Ectodermal cell (in vitro differentiated cells): ENCODE results near the gene PCDHGB4.
"Not testable (repeated sequence)": the region's sequence is repeated elsewhere in the genome, so short reads cannot be mapped to it uniquely, and the experiment has no call there.

Experiments
- H3K27ac ChIP-seq: 2 replicates; pipeline ENCODE4 v1.7.0; 2013; ENCODE audit warnings: mild to moderate bottlenecking, low read depth, low read length; ENCODE audit not compliant: insufficient read depth, poor library complexity, severe bottlenecking
- H3K27me3 ChIP-seq: 2 replicates; pipeline ENCODE4 v1.7.0; 2013; ENCODE audit warnings: mild to moderate bottlenecking, low read length; ENCODE audit not compliant: insufficient read depth, control insufficient read depth, poor library complexity, severe bottlenecking
- H3K36me3 ChIP-seq: one replicate; pipeline ENCODE4 v1.7.0; 2013; ENCODE audit warnings: low read length; ENCODE audit not compliant: control insufficient read depth, insufficient read depth
- H3K4me1 ChIP-seq: one replicate; pipeline ENCODE4 v1.7.0; 2013; ENCODE audit warnings: low read length; ENCODE audit not compliant: control insufficient read depth, insufficient read depth
- H3K4me3 ChIP-seq: 2 replicates; pipeline ENCODE4 v1.7.0; 2013; ENCODE audit warnings: low read depth, low read length, control low read depth; ENCODE audit not compliant: insufficient read depth
- H3K9me3 ChIP-seq: 2 replicates; pipeline ENCODE4 v1.7.0; 2013; ENCODE audit warnings: mild to moderate bottlenecking, low read length, moderate library complexity; ENCODE audit not compliant: control insufficient read depth
- WGBS, 2 experiments: methylation state at CpG; one replicate each; pipeline ENCODE4 v1.1.7; 2013; ENCODE audit warnings: missing lambda C conversion rate in 2 of 2; 5-methylcytosine and 5-hydroxymethylcytosine counted together

PCDHGB4 gene

DNA sequence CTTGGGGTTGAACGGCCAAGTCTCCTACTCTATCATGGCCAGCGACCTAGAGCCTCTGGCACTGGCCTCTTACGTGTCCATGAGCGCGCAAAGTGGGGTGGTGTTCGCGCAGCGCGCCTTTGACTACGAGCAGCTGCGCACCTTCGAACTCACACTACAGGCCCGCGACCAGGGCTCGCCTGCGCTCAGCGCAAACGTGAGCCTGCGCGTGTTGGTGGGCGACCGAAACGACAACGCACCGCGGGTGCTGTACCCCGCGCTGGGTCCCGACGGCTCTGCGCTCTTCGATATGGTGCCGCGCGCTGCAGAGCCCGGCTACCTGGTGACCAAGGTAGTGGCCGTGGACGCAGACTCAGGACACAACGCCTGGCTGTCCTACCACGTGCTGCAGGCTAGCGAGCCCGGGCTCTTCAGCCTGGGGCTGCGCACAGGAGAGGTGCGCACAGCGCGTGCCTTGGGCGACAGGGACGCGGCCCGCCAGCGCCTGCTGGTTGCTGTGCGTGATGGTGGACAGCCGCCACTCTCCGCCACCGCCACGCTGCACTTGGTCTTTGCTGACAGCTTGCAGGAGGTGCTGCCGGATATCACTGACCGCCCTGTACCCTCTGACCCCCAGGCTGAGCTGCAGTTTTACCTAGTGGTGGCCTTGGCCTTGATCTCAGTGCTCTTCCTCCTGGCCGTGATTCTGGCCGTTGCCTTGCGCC lies 12.2 kb downstream of the PCDHGB4 start:
- H3K9me3 ChIP-seq: peaks cover 3% of the 10 kb centered on the region
- H3K36me3 ChIP-seq: no peaks in the 10 kb centered on the region
- no peaks in the 10 kb centered on the region for H3K27me3 ChIP-seq
- no peak overlapping the region for H3K27ac ChIP-seq
- H3K4me1 ChIP-seq: no peaks in the 10 kb centered on the region
- WGBS, 2 experiments: 97% methylated on average over 61 of the region's 61 CpGs
- H3K4me3 ChIP-seq: no peak overlapping the region

GRCh38 chr5:141402553-141403243 lies 15.2 kb downstream of the PCDHGB4 start, which contains the start of gene PCDHGA9:
Gene PCDHGA9, plus strand, starts transcription at chr5:141402778. Its CDS starts 175 bp downstream, at chr5:141402953.
- Histone ChIP-seq H3K4me3 (no peak within 1 kb of the TSS), H3K36me3 (no peaks in the 10 kb centered on the region), H3K9me3 (peaks cover 3% of the 10 kb centered on the region), H3K4me1 (no peaks in the 10 kb centered on the region), H3K27ac (no peak within 1 kb of the TSS), H3K27me3 (no peaks in the 10 kb centered on the region)
- 95% methylated on average over 27 of the region's 27 CpGs for WGBS, 2 experiments

- Histone ChIP-seq H3K9me3 (peaks cover 3% of the 10 kb centered on the region), H3K27ac (no peak overlapping the region), H3K27me3 (no peaks in the 10 kb centered on the region), H3K36me3 (no peaks in the 10 kb centered on the region), H3K4me3 (no peak overlapping the region), H3K4me1 (no peaks in the 10 kb centered on the region)
- WGBS, 2 experiments: 95 to 96% methylated on average over 22 of the region's 22 CpGs
Observed at GRCh38 chr5:141403387-141403786, 15.9 kb downstream of the PCDHGB4 start.

DNA sequence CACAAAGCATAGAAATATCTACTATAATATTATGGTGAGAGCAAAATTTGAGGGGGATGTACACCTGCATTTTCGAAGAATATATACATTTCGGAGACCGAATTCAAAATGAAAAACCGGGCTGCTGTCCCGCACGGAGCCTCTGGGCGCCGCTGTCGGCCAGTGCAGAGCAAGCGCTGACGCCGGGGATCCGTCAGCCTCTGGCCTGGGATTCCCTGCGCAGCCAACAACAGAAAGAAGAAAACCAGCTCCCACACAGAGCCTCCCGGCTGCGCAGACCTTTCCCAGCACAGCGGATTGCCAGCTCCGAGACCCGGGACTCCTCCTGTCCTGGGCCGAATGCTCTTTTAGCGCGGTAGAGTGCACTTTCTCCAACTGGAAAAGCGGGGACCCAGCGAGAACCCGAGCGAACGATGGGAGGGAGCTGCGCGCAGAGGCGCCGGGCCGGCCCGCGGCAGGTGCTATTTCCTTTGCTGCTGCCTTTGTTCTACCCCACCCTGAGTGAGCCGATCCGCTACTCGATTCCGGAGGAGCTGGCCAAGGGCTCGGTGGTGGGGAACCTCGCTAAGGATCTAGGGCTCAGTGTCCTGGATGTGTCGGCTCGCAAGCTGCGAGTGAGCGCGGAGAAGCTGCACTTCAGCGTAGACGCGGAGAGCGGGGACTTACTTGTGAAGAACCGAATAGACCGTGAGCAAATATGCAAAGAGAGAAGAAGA lies 20.4 kb downstream of the PCDHGB4 start, which contains the start of gene PCDHGB6:
TSS of gene PCDHGB6 (plus strand) at position 232 of the 716 bp plus-strand sequence. CDS start at position 414, 182 bp downstream.
- Histone ChIP-seq H3K4me3 (peak within 1 kb of the TSS; percentile 41), H3K36me3 (peaks cover 13% of the 10 kb centered on the region), H3K27ac (peak within 1 kb of the TSS; percentile 79)
- not testable (repeated sequence) for H3K4me1 ChIP-seq, H3K9me3 ChIP-seq, H3K27me3 ChIP-seq
- WGBS, 2 experiments: 25 to 27% methylated on average over 50 to 51 of the region's 51 CpGs

GRCh38 chr5:141409598-141410306 lies 22.3 kb downstream of the PCDHGB4 start:
- WGBS, 2 experiments: 97% methylated on average over 64 of the region's 64 CpGs
- no peaks in the 10 kb centered on the region for H3K27me3 ChIP-seq
- peaks cover 29% of the 10 kb centered on the region for H3K36me3 ChIP-seq
- H3K4me3 ChIP-seq: peak overlapping the region; percentile 5
- peaks cover 6% of the 10 kb centered on the region for H3K9me3 ChIP-seq
- H3K4me1 ChIP-seq: no peaks in the 10 kb centered on the region
- H3K27ac ChIP-seq: no peak overlapping the region

GRCh38 chr5:141411575-141411974 lies 24.1 kb downstream of the PCDHGB4 start:
- WGBS, 2 experiments: 92 to 97% methylated on average over 3 of the region's 3 CpGs
- Histone ChIP-seq H3K9me3 (peaks cover 8% of the 10 kb centered on the region), H3K27me3 (no peaks in the 10 kb centered on the region), H3K36me3 (peaks cover 43% of the 10 kb centered on the region), H3K4me1 (no peaks in the 10 kb centered on the region), H3K27ac (no peak overlapping the region), H3K4me3 (no peak overlapping the region)

GRCh38 chr5:141412854-141413539 lies 25.5 kb downstream of the PCDHGB4 start, which contains the start of gene PCDHGA10:
Gene PCDHGA10, plus strand, starts transcription at chr5:141412987. Its CDS starts 189 bp downstream, at chr5:141413176.
- WGBS, 2 experiments: 42 to 49% methylated on average over 31 of the region's 31 CpGs
- Histone ChIP-seq H3K4me1 (no peaks in the 10 kb centered on the region), H3K4me3 (peak within 1 kb of the TSS; percentile 46), H3K27me3 (no peaks in the 10 kb centered on the region), H3K36me3 (peaks cover 48% of the 10 kb centered on the region), H3K27ac (peak within 1 kb of the TSS; percentile 17), H3K9me3 (peaks cover 8% of the 10 kb centered on the region)

DNA sequence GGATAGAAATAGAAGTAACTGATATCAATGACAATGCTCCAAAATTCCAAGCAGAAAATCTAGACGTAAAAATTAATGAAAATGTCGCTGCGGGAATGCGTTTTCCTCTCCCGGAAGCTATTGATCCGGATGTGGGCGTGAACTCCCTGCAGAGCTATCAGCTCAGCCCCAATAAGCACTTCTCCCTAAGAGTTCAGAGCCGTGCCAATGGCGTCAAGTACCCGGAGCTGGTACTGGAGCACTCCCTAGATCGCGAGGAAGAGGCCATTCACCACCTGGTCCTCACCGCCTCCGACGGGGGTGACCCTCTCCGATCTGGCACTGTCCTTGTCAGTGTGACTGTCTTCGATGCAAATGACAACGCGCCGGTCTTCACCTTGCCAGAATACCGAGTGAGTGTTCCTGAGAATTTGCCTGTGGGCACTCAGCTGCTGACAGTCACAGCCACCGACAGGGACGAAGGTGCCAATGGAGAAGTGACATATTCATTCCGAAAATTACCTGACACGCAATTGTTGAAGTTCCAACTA lies 26.1 kb downstream of the PCDHGB4 start:
- Histone ChIP-seq H3K36me3 (peaks cover 53% of the 10 kb centered on the region), H3K27ac (no peak overlapping the region), H3K4me3 (peak overlapping the region; percentile 46), H3K4me1 (no peaks in the 10 kb centered on the region), H3K9me3 (peaks cover 13% of the 10 kb centered on the region), H3K27me3 (no peaks in the 10 kb centered on the region)
- 60 to 65% methylated on average over 25 of the region's 25 CpGs for WGBS, 2 experiments

DNA sequence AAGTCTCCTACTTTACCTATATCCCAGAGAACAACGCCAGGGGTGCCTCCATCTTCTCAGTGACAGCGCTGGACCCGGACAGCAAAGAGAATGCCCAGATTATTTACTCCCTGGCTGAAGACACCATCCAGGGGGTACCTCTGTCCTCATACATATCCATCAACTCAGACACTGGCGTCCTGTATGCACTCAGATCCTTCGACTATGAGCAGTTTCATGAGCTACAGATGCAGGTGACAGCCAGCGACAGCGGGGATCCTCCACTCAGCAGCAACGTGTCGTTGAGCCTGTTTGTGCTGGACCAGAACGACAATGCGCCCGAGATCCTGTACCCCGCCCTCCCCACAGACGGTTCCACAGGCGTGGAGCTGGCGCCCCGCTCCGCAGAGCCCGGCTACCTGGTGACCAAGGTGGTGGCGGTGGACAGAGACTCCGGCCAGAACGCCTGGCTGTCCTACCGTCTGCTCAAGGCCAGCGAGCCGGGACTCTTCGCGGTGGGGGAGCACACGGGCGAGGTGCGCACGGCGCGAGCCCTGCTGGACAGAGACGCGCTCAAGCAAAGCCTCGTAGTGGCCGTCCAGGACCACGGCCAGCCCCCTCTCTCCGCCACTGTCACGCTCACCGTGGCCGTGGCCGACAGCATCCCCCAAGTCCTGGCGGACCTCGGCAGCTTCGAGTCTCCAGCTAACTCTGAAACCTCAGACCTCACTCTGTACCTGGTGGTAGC lies 27.2 kb downstream of the PCDHGB4 start:
- not testable (repeated sequence) for H3K27ac ChIP-seq, H3K4me3 ChIP-seq, H3K4me1 ChIP-seq, H3K27me3 ChIP-seq
- H3K9me3 ChIP-seq: peaks cover 11% of the 10 kb centered on the region
- WGBS, 2 experiments: 95 to 97% methylated on average over 46 of the region's 46 CpGs
- peaks cover 50% of the 10 kb centered on the region for H3K36me3 ChIP-seq
